WERI-Rb-1 (cell line): ENCODE data around the gene ANK2.

Experiments used
- DNase-seq: peaks from one replicate; pipeline ENCODE4 v3.0.0-alpha.2; 2020
- H3K27ac ChIP-seq: fragments of 250-450 bp; sonication (Bioruptor Pico); 2 replicates; pipeline ENCODE4 v1.5.1; 2020; ENCODE audit warnings: mild to moderate bottlenecking, moderate library complexity
- H3K27me3 ChIP-seq: fragments of 250-450 bp; sonication (Bioruptor Pico); 2 replicates; pipeline ENCODE4 v1.5.1; 2021; ENCODE audit warnings: mild to moderate bottlenecking, low read depth, moderate library complexity; ENCODE audit not compliant: insufficient read depth, severe bottlenecking
- H3K36me3 ChIP-seq: fragments of 250-450 bp; sonication (Bioruptor Pico); 2 replicates; pipeline ENCODE4 v1.5.1; 2020; ENCODE audit warnings: mild to moderate bottlenecking, moderate library complexity
- H3K4me3 ChIP-seq: 2 replicates; pipeline ENCODE4 v1.5.1; 2011; ENCODE audit warnings: low read depth, mild to moderate bottlenecking, control low read depth, low read length
- H3K9me3 ChIP-seq: fragments of 250-450 bp; sonication (Bioruptor Pico); 2 replicates; pipeline ENCODE4 v1.5.1; 2021; ENCODE audit warnings: mild to moderate bottlenecking, moderate library complexity; ENCODE audit not compliant: severe bottlenecking
- TF ChIP-seq, protein P1 (sequence below): IDR thresholded peaks from 2 replicates; pipeline ENCODE4 v1.5.1; 2011; ENCODE audit warnings: low read depth, mild to moderate bottlenecking, control low read depth, inconsistent platforms, low read length

ANK2 gene

DNA sequence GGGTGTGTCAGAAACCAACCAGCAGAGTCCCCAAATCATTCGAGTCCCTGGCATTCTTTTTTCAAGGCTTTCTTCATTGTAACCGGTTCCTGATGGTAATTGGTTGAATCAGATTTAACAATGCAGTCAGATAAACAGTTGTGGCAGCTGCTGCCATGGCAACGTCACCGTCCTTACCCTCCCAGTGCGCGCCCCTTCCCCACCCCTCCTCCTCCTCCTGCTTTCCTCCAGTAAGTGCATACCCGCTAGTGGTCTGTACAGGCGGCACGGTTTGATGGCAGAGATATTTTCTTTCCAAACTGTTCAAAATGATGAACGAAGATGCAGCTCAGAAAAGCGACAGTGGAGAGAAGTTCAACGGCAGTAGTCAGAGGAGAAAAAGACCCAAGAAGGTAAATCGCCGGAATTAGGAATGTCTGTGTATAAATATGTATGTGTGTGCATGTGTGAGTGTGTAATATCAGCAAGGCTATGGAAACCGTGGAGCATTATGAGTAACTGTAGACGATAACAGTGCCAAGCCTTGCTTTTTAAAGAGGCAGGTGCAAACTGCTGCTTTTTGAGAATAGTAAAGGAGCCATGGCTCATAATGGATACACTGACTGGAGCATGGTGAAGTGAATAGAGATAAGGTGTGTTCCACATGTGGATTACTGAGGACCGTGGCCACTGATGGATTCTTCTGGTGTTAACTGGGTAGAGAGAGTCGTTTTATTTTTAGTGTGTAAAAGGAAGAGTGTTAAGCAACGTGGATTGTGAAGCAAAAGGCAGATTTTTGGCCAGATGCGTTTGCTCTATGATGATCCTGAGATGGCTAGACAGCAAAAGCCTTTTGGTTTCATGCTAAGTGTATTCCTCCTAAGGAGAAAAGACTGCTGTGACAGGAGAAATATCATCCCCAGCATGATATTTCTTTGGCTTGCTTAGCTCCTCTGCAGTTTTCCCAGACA is at the start of gene ANK2:
TSS of gene ANK2 (plus strand) at position 233 of the 950 bp plus-strand sequence. CDS start at position 309, 76 bp downstream.
- TF ChIP-seq, protein P1, sequence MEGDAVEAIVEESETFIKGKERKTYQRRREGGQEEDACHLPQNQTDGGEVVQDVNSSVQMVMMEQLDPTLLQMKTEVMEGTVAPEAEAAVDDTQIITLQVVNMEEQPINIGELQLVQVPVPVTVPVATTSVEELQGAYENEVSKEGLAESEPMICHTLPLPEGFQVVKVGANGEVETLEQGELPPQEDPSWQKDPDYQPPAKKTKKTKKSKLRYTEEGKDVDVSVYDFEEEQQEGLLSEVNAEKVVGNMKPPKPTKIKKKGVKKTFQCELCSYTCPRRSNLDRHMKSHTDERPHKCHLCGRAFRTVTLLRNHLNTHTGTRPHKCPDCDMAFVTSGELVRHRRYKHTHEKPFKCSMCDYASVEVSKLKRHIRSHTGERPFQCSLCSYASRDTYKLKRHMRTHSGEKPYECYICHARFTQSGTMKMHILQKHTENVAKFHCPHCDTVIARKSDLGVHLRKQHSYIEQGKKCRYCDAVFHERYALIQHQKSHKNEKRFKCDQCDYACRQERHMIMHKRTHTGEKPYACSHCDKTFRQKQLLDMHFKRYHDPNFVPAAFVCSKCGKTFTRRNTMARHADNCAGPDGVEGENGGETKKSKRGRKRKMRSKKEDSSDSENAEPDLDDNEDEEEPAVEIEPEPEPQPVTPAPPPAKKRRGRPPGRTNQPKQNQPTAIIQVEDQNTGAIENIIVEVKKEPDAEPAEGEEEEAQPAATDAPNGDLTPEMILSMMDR: no peak
- Histone ChIP-seq H3K4me3 (no peak within 1 kb of the TSS), H3K27ac (no peak within 1 kb of the TSS), H3K9me3 (no peaks in the 10 kb centered on the region), H3K36me3 (no peaks in the 10 kb centered on the region), H3K27me3 (no peaks in the 10 kb centered on the region)
- DNase-seq: no peak

DNA sequence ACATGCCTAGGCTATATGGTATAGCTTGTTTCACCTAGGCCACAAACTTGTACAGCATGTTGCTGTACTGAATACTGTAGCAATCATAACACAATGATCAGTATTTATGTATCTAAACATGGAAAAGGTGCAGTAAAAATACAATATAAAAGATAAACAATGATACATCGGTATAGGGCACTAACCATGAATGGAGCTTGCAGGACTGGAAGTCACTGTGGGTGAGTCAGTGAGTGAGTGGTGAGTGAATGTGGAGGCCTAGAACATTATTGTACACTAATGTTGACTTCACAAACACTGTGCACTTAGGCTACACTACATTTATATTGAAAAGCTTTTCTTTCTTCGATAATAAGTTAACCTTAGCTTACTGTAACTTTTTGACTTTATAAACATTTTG is 45.6 kb upstream of the ANK2 start:
- Histone ChIP-seq H3K27me3 (no peaks in the 10 kb centered on the region), H3K36me3 (no peaks in the 10 kb centered on the region), H3K27ac (no peak overlapping the region), H3K9me3 (no peaks in the 10 kb centered on the region), H3K4me3 (no peak overlapping the region)
- no peak for DNase-seq
- TF ChIP-seq, protein P1: no peak

DNA sequence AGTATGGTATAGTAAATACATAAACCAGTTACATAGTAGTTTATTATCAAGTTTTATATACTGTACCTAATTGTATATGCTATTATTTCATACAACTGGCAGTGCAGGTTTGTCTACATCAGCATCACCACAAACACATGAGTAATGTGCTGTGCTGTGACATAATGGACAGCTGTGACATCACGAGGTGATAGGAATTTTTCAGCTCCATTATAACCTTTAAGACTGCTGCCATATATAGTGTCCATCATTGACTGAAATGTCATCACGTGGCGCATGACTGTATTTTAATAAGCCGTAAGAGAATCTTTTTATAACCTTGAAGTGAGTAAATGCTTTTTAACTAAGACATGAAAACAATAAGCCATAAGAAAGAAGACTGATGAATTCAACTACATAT is 44.8 kb upstream of the ANK2 start:
- Histone ChIP-seq H3K9me3 (no peaks in the 10 kb centered on the region), H3K4me3 (no peak overlapping the region), H3K27ac (no peak overlapping the region), H3K36me3 (no peaks in the 10 kb centered on the region), H3K27me3 (no peaks in the 10 kb centered on the region)
- TF ChIP-seq, protein P1: no peak
- DNase-seq: no peak

DNA sequence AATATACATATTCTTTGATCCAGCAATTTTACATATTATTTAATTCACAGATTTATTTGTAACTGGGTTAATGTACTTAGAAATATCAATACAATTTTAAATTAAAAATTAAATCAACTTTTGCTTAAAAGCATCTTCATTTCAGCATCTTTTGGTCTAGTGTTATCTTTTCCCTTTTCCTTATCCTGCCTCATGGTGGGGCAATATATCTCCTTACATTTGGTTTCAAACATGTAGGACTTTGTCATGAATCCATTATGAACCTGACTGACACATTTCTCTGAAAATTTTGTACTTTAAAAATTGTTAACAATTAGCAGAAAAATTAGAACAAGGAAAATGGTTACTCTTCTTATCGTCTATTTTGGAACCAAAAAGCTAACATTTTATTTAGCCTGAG is 42.8 kb upstream of the ANK2 start:
- TF ChIP-seq, protein P1: no peak
- Histone ChIP-seq H3K27ac (no peak overlapping the region), H3K36me3 (no peaks in the 10 kb centered on the region), H3K9me3 (no peaks in the 10 kb centered on the region), H3K27me3 (no peaks in the 10 kb centered on the region), H3K4me3 (no peak overlapping the region)
- no peak for DNase-seq

DNA sequence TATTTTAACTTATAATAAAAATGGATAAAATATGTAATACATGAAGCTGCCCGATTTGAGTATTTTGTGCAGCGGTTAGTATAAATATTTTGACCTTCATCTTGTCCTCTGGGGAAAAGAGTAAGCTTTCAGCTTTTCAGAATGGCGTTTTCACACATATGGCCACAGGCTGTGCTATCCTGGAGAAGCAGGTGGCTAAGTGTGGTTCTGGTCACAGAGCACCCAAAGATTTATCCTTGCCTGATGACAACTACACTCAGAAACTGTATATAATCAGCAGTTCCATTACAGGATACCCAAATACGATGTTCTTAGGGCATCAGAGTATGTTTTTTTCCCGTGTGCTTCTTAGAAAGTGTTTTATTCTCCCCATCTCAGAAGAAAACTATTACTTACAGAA is 42.3 kb upstream of the ANK2 start:
- Histone ChIP-seq H3K36me3 (no peaks in the 10 kb centered on the region), H3K27me3 (no peaks in the 10 kb centered on the region), H3K4me3 (no peak overlapping the region), H3K27ac (no peak overlapping the region), H3K9me3 (no peaks in the 10 kb centered on the region)
- TF ChIP-seq, protein P1: no peak
- no peak for DNase-seq
